ENCODE data around the gene CACNB1. TPM values are rescaled to one million over a fixed set of nuclear protein-coding genes. Genes with fewer than 3 reads are reported as not detected.

The CACNB1 gene
- total RNA-seq, 1 experiment from 2014 or later = 44.1 TPM

DNA sequence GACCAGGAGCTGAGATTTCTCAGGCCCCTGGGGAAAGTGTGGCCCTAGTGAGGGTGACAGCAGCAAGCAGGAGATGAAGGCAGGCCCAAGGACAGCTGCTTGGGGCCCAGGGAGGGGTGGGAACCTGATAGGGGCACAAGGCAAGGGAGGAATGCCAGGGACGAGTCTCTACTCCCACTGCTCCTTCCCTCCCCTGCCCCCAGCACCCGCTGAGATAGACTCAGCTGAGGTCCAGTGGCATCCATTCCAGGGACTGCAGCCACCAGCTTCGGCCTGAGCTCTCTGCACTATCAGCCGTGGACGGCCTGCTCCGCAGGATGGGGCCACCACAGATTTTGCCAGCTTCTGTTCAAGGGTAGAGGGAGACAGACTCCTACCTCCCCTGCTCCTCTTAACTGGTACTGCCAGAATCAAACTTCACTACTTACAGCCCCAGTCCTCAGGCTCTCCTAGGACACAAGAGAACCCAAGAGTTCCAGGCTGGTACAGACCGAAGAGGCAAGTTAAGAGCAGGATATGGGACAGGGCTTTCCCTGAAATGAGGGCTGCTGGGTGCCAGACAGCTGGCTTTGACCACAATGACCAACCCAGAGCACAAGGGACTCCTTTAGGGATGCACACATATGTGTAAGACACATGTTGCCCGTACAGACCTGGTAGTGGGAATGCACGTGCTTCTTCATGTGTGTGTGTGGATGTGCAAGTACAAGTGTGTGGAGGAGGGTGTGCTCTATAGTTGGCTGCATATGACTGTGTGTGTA lies 5.5 kb downstream of the CACNB1 start:
- Mint-ChIP-seq H3K27me3 (ENCODE audit: unreplicated experiment) (no peaks in the 10 kb centered on the region), H3K4me3 (ENCODE audit: low read depth, unreplicated experiment) (no peak overlapping the region), H3K9me3 (ENCODE audit: low read depth, unreplicated experiment) (no peaks in the 10 kb centered on the region), H3K36me3 (ENCODE audit: insufficient read depth, unreplicated experiment) (peaks cover 31% of the 10 kb centered on the region), H3K27ac (ENCODE audit: unreplicated experiment) (no peak overlapping the region), H3K4me1 (ENCODE audit: low read depth, unreplicated experiment) (no peaks in the 10 kb centered on the region)
- DNase-seq = no peak
- BruUV-seq (replicated peaks) = no TSS peak
- intact Hi-C loops (cut with micrococcal nuclease; ENCODE audit: unreplicated experiment) = no loop called here
- TF ChIP-seq, protein P1, sequence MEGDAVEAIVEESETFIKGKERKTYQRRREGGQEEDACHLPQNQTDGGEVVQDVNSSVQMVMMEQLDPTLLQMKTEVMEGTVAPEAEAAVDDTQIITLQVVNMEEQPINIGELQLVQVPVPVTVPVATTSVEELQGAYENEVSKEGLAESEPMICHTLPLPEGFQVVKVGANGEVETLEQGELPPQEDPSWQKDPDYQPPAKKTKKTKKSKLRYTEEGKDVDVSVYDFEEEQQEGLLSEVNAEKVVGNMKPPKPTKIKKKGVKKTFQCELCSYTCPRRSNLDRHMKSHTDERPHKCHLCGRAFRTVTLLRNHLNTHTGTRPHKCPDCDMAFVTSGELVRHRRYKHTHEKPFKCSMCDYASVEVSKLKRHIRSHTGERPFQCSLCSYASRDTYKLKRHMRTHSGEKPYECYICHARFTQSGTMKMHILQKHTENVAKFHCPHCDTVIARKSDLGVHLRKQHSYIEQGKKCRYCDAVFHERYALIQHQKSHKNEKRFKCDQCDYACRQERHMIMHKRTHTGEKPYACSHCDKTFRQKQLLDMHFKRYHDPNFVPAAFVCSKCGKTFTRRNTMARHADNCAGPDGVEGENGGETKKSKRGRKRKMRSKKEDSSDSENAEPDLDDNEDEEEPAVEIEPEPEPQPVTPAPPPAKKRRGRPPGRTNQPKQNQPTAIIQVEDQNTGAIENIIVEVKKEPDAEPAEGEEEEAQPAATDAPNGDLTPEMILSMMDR (IDR thresholded peaks at IDR 0.05; ENCODE audit: unreplicated experiment) = no peak
- CTCF ChIA-PET = interaction anchor here (0.6 to 4.0 kb wide), 7 partner anchors 8 to 53 kb away, joined by 3 to 26 read pairs (median 3); partner anchors contain the start of gene RPL19

DNA sequence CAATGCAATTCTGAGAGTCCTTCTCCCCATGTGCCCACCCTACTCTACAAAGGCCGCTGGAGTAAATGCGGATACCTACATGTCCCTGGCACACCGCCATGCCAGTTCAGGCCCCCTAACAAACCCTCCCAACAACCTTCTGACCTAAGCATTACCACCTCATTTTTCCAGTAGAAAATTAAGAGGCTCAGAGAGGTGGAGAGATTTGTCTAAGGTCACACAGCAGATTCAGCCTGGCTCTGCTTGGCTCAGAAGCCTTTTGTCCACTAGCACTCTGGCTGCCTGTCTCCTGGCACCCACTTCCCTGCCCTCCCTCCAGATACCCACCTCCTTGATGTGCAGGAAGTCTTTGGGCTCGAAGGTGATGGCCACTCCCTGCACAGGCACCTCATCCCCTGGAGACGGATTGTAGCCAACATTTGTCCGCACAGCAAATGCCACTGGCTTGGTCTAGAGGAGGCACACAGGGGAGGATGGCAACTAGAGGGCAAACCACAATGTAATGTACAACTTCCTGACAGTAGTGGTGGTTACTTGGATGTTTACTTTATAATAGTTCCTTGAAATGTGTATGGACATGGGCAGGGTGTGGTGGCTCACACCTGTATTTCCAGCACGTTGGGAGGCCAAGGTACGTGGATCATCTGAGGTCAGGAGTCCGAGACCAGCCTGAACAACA lies 10.2 kb downstream of the CACNB1 start:
- CTCF ChIA-PET = interaction anchor here (0.6 to 2.3 kb wide), 6 partner anchors 8 to 1772 kb away, joined by 3 to 8 read pairs (median 5); no protein-coding TSS in a partner anchor
- no peaks in the 10 kb centered on the region for H3K9me3 Mint-ChIP-seq (ENCODE audit: low read depth, unreplicated experiment)
- H3K4me3 Mint-ChIP-seq (ENCODE audit: low read depth, unreplicated experiment) = no peak overlapping the region
- H3K4me1 Mint-ChIP-seq (ENCODE audit: low read depth, unreplicated experiment) = no peaks in the 10 kb centered on the region
- no peak overlapping the region for H3K27ac Mint-ChIP-seq (ENCODE audit: unreplicated experiment)
- TF ChIP-seq, protein P1 (IDR thresholded peaks at IDR 0.05; ENCODE audit: unreplicated experiment) = no peak
- no TSS peak for BruUV-seq (replicated peaks)
- H3K27me3 Mint-ChIP-seq (ENCODE audit: unreplicated experiment) = no peaks in the 10 kb centered on the region
- intact Hi-C loops (cut with micrococcal nuclease; ENCODE audit: unreplicated experiment) = no loop called here
- H3K36me3 Mint-ChIP-seq (ENCODE audit: insufficient read depth, unreplicated experiment) = peaks cover 28% of the 10 kb centered on the region
- peak; percentile 81 for DNase-seq

DNA sequence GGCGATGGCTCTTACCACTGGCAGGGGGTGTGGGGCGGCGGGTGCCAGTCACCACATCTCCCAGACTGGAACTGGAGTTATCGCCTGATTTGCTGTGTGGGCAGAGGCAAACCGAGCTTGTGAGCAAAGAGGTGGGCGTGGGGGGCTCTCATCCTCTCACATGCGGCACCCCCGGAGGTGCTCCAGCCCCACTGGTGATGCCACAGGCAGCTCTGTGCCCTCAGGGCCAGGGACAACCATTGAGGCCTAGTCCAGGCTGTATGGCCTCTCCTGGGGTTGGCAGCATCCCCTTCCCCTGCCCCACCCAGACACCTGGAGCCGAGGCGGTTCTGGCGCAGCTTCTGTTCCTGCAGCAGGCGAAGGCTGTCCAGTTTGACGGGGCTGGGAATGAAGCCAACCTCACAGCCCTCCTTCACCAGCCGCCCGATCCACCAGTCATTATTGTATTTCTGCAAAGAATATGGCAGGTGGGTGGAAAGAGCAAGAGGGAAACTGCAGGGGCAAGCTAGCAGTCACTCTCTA lies 10.9 kb downstream of the CACNB1 start:
- no peak for DNase-seq
- CTCF ChIA-PET = interaction anchor here (0.5 to 2.3 kb wide), 10 partner anchors 9 to 1771 kb away, joined by 3 to 8 read pairs (median 4); partner anchors contain the start of genes CACNB1 and RPL19
- Mint-ChIP-seq H3K4me3 (ENCODE audit: low read depth, unreplicated experiment) (no peak overlapping the region), H3K4me1 (ENCODE audit: low read depth, unreplicated experiment) (no peaks in the 10 kb centered on the region), H3K27me3 (ENCODE audit: unreplicated experiment) (no peaks in the 10 kb centered on the region), H3K36me3 (ENCODE audit: insufficient read depth, unreplicated experiment) (peaks cover 28% of the 10 kb centered on the region), H3K27ac (ENCODE audit: unreplicated experiment) (no peak overlapping the region), H3K9me3 (ENCODE audit: low read depth, unreplicated experiment) (no peaks in the 10 kb centered on the region)
- TF ChIP-seq, protein P1 (IDR thresholded peaks at IDR 0.05; ENCODE audit: unreplicated experiment) = no peak
- BruUV-seq (replicated peaks) = no TSS peak
- intact Hi-C loops (cut with micrococcal nuclease; ENCODE audit: unreplicated experiment) = no loop called here

DNA sequence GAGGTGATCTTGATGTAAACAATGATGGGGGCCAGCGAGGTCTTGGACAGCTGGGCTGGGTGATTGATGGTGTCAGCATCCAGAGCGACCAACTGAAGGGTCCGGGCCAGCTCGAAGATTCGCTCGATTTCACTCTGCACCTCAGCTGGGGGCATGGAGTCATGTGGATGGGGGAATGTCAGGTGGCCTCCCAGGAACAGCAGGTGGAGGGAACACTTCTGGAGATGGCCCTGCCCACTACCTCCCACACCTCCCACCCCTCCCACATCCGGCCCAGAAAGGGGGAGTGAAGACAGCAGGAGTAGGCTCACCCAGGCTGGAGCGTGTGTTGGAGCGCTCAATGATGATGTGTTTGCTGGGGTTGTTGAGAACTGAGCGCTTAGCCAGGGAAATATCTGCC lies 13.7 kb downstream of the CACNB1 start:
- BruUV-seq (replicated peaks) = no TSS peak
- H3K36me3 Mint-ChIP-seq (ENCODE audit: insufficient read depth, unreplicated experiment) = peaks cover 29% of the 10 kb centered on the region
- CTCF ChIA-PET = interaction anchor here (0.6 to 3.3 kb wide), 11 partner anchors 9 to 596 kb away, joined by 3 to 14 read pairs (median 4); partner anchors contain the start of genes ARL5C and RPL19
- no peaks in the 10 kb centered on the region for H3K27me3 Mint-ChIP-seq (ENCODE audit: unreplicated experiment)
- H3K4me1 Mint-ChIP-seq (ENCODE audit: low read depth, unreplicated experiment) = peaks cover 3% of the 10 kb centered on the region
- H3K4me3 Mint-ChIP-seq (ENCODE audit: low read depth, unreplicated experiment) = no peak overlapping the region
- no peak for DNase-seq
- TF ChIP-seq, protein P1 (IDR thresholded peaks at IDR 0.05; ENCODE audit: unreplicated experiment) = peak; percentile 13
- H3K9me3 Mint-ChIP-seq (ENCODE audit: low read depth, unreplicated experiment) = no peaks in the 10 kb centered on the region
- no peak overlapping the region for H3K27ac Mint-ChIP-seq (ENCODE audit: unreplicated experiment)
- intact Hi-C loops (cut with micrococcal nuclease; ENCODE audit: unreplicated experiment) = no loop called here

Data from Calu3 (cell line).